Heart right ventricle (tissue), 16 donors: Measurements from ENCODE around the gene TTC21A. TPM values are rescaled to one million over a fixed set of nuclear protein-coding genes. Genes with fewer than 3 reads are reported as not detected.

ENCODE experiments used
- ATAC-seq, 8 donors: fragments of 200-7000 bp; cut with Tn5 transposase; one replicate each; pipeline ENCODE4 v1.9.1; 2020; ENCODE audit warnings: mild to moderate bottlenecking in 8 of 8, moderate library complexity in 8 of 8, moderate number of reproducible peaks in 1 of 8
- DNase-seq, 2 donors: peaks; one replicate each; pipeline ENCODE4 v3.0.0-alpha.2; 2020
- H3K27ac ChIP-seq, 10 donors: fragments of 200-600 bp; sonication (generic) in 2 of 10; one replicate each; pipeline versions ENCODE4 v1.5.0 to v1.8.0; 2020 to 2022; ENCODE audit warnings: mild to moderate bottlenecking in 3 of 10
- H3K27me3 ChIP-seq, 7 donors: fragments of 200-600 bp; one replicate each; pipeline ENCODE4 v1.8.0; 2021 to 2022; ENCODE audit warnings: mild to moderate bottlenecking in 2 of 7
- H3K36me3 ChIP-seq, 9 donors: fragments of 200-600 bp; sonication (generic) in 1 of 9; one replicate each; pipeline versions ENCODE4 v1.5.0 to v1.8.0; 2020 to 2022; ENCODE audit warnings: mild to moderate bottlenecking in 2 of 9
- H3K4me1 ChIP-seq, 9 donors: fragments of 200-600 bp; sonication (generic) in 1 of 9; one replicate each; pipeline versions ENCODE4 v1.5.0 to v1.8.0; 2020 to 2022; ENCODE audit warnings: mild to moderate bottlenecking in 4 of 9
- H3K4me3 ChIP-seq, 10 donors: fragments of 200-600 bp; sonication (generic) in 2 of 10; one replicate each; pipeline versions ENCODE4 v1.5.0 to v1.8.0; 2020 to 2022; ENCODE audit warnings: mild to moderate bottlenecking in 7 of 10, moderate library complexity in 2 of 10
- H3K9me3 ChIP-seq, 11 donors: fragments of 200-600 bp in 10 of 11; sonication (generic) in 2 of 11; one replicate each; pipeline versions ENCODE4 v1.5.0 to v1.8.0; 2013 to 2022; ENCODE audit warnings: mild to moderate bottlenecking in 2 of 11, control low read depth in 1 of 11, moderate library complexity in 1 of 11
- WGBS, 2 donors: extraction: QIAGEN DNeasy Blood & Tissue Kit; methylation state at CpG; one replicate each; pipeline ENCODE4 v1.1.7; 2013; ENCODE audit warnings: inconsistent platforms in 1 of 2; 5-methylcytosine and 5-hydroxymethylcytosine counted together
- intact Hi-C, 10 donors: fragments of 100-400 bp; cut with DNase I; formaldehyde crosslinking; loops; one replicate each; pipeline versions ENCODE4 v1.11.1 to v1.14.2; 2022
- polyA plus RNA-seq, 2 donors: library from polyadenylated mRNA; stranded (reverse); fragments of 200-250 nt; gene quantifications; one replicate each; pipeline ENCODE4 v1.2.3, GENCODE V29; 2013
- total RNA-seq, 10 donors: library from RNA; stranded (reverse); fragmentation: NEBNext Ultra II Directional in 3 of 10; extraction: Animal tissue kit (Norgen Biotek cat#: 25700) in 3 of 10; gene quantifications; one replicate each; pipeline versions ENCODE4 v1.2.1 to v1.2.4, GENCODE V29; 2021 to 2023
- TF ChIP-seq, protein P1 (sequence below), 9 donors: fragments of 200-600 bp; sonication (generic) in 2 of 9; IDR thresholded peaks; one replicate each; pipeline versions ENCODE4 v1.5.0 to v1.8.0; 2021 to 2022; ENCODE audit warnings: antibody characterized with exemption in 9 of 9, mild to moderate bottlenecking in 5 of 9, moderate library complexity in 1 of 9
- donor health status: Arrhythmogenic right ventricular cardiomyopathy.
- donor health status: ischemic (EF 13 %, LVEDD 7.1; RV severe dilation, severe dysfunction).
- donor health status: healthy with polysubstance abuse.
- donor health status: DM: no; HTN: yes; CAD: no.
- donor health status: DM: no; HTN: no; CAD: no.
- donor health status: ischemic (EF 25% LVEDD 6.9; RV normal size, moderate dysfunction).
- donor health status: ischemic (EF 25% LVEDD 5.7; RV mildly dilated, moderate dysfunction).
- donor health status: healthy.
- donor health status: DM: yes; HTN: yes; CAD: no.
- donor health status: Ischemic cardiomyopathy.
- donor health status: ischemic (EF 35%, LVEDD 5.7; RV mildly dilated, moderate dysfunction).
- donor health status: nonischemic (EF 11% LVEDD 7.7; RV severe dilation, severe dysfunction).
- donor health status: DM: yes; HTN: yes; CAD: no.
- donor health status: PGD.
- donor health status: ischemic (EF 29% LVEDD 5.4; RV normal size, mild dysfunction).
- donor health status: nonischemic (EF 23%, LVEDD 6.1; RV moderate dilation, normal function).

TTC21A gene
- total and polyA plus RNA-seq, 12 donors = 0.80 to 7.5 (median 1.5) TPM

DNA sequence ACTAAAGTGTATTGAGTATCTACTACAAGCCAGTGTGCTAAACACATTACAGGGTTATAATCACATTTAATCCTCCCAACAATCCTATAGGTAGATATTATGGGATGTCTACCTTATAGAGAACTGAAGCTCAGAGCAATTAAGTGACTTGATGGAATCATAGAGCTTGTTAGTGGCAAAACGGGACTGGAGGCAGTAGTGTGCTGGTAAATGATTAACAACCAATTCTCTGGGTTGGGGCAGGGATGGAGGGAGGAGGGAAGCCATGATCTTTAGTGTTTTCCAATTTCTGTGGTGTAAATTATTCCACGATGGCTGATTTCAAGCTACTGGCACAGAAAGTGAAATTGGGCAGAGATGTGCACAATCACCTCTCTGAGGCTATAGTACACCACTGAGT lies 64.4 kb downstream of the TTC21A start:
- no peak overlapping the region for H3K4me3 ChIP-seq
- TF ChIP-seq, protein P1, sequence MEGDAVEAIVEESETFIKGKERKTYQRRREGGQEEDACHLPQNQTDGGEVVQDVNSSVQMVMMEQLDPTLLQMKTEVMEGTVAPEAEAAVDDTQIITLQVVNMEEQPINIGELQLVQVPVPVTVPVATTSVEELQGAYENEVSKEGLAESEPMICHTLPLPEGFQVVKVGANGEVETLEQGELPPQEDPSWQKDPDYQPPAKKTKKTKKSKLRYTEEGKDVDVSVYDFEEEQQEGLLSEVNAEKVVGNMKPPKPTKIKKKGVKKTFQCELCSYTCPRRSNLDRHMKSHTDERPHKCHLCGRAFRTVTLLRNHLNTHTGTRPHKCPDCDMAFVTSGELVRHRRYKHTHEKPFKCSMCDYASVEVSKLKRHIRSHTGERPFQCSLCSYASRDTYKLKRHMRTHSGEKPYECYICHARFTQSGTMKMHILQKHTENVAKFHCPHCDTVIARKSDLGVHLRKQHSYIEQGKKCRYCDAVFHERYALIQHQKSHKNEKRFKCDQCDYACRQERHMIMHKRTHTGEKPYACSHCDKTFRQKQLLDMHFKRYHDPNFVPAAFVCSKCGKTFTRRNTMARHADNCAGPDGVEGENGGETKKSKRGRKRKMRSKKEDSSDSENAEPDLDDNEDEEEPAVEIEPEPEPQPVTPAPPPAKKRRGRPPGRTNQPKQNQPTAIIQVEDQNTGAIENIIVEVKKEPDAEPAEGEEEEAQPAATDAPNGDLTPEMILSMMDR (IDR thresholded peaks at IDR 0.05) = no peak
- intact Hi-C loops = no loop called here
- H3K27ac ChIP-seq = no peak overlapping the region
- H3K36me3 ChIP-seq = no peaks in the 10 kb centered on the region
- H3K27me3 ChIP-seq = no peaks in the 10 kb centered on the region
- peaks cover 0 to 39% (median 3%) of the 10 kb centered on the region in 9 donors for H3K4me1 ChIP-seq
- WGBS, 2 donors = 89 to 93% methylated on average over 2 of the region's 2 CpGs
- ATAC-seq (no peak), DNase-seq (no peak)
- no peaks in the 10 kb centered on the region for H3K9me3 ChIP-seq

DNA sequence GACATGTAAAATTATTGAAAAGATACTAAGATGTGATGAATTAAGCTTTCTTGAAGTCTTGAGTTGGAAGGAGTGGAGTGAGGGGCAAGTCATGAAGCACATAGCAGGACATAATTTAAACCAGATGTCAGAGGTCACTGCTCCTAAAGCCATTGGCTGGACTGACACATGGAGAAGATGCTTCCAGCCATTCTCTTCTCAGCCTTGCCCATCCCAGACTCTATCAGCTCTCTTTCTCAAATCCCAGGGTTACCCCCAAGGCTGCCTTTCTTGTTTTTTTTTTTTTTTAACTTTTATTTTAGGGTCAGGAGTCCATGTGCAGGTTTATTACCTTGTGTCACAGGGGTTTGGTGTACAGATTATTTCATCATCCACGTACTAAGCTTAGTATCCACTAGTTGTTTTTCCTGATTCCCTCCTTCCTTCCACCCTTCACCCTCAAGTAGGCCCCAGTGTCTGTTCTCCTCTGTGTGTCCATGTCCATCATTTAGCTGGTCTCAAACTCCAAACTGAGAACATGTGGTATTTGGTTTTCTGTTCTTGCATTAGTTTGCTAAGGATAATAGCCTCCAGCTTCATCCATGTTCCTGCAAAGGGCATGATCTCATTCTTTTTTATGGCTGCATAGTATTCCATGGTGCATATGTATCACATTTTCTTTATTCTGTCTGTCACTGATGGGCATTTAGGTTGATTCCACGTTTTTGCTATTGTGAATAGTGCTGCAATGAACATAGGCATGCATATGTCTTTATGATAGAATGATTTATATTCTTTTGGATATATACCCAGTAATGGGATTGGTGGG lies 66.0 kb downstream of the TTC21A start:
- Histone ChIP-seq H3K36me3 (no peaks in the 10 kb centered on the region), H3K27ac (no peak overlapping the region), H3K4me3 (no peak overlapping the region), H3K27me3 (no peaks in the 10 kb centered on the region), H3K4me1 (peaks cover 2 to 35% (median 15%) of the 10 kb centered on the region in 9 donors), H3K9me3 (no peaks in the 10 kb centered on the region)
- ATAC-seq = no peak
- TF ChIP-seq, protein P1 (IDR thresholded peaks at IDR 0.05) = no peak
- intact Hi-C loops = no loop called here
- 79 to 81% methylated on average over 2 of the region's 2 CpGs for WGBS, 2 donors
- no peak for DNase-seq

DNA sequence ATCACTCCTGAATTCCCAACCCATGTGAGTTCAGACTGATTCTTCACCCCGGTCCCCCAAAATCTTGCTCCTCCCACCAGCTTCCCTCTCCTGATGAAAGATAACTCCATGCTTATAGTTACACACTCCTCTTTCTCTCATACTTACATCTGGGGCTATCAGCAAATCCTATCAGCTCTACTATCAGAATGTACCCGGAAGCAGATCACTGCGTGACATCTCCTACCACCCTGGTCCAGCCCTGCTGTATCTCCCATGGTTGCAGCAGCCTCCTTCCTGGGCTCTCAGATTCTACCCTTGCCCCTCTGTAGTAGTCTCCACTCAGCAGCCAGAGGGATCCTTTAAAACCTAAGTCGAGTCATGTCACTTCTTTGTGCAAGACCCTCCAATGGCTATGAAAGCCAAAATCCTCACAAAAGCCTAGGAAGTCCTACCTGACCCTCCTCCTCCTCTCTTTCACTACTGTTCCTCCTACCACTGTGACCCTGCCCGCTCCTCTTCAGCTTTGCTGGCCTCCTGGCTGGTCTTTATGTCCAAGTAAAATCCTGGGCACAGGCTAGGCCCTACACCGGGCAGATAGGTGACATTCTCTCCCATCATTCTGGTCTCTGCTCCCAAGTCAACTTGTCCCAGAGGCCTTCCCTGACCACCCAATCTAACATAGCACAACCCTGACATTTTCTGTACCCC lies 68.7 kb downstream of the TTC21A start:
- peaks cover 11 to 47% (median 37%) of the 10 kb centered on the region in 9 donors for H3K4me1 ChIP-seq
- 88% methylated on average over 6 of the region's 6 CpGs for WGBS, 2 donors
- intact Hi-C loops = loop anchor here in 1 of 10 donors (2.0 to 5.0 kb wide), 2 partner anchors 15 to 39 kb away; no protein-coding TSS in a partner anchor

More for the DNA sequence above, 68.7 kb downstream of the TTC21A start:
- Histone ChIP-seq H3K36me3 (no peaks in the 10 kb centered on the region), H3K4me3 (no peak overlapping the region), H3K9me3 (no peaks in the 10 kb centered on the region), H3K27me3 (no peaks in the 10 kb centered on the region), H3K27ac (peak overlapping the region in 9 of 10 donors; percentile 88 to 97 (median 92))
- TF ChIP-seq, protein P1 (IDR thresholded peaks at IDR 0.05) = no peak
- no peak for ATAC-seq
- DNase-seq = no peak
